Neural cell (in vitro differentiated cells): ENCODE measurements around the gene TRPM5. TPM values are rescaled to one million over a fixed set of nuclear protein-coding genes. Genes with fewer than 3 reads are reported as not detected.

Source experiments
- H2AFZ ChIP-seq: fragments of 200-600, 300-800 bp; sonication (generic), shearing (Covaris generic); 2 replicates; pipeline ENCODE4 v1.6.0; 2014; ENCODE audit warnings: low read depth, mild to moderate bottlenecking, antibody characterized with exemption, low read length, moderate library complexity
- H3F3A ChIP-seq: fragments of 200-600 bp; shearing (Covaris generic); 2 replicates; pipeline ENCODE4 v1.6.1; 2016; ENCODE audit warnings: mild to moderate bottlenecking, moderate library complexity, mixed read lengths, antibody characterized with exemption, low read length; ENCODE audit not compliant: insufficient read depth, poor library complexity, severe bottlenecking
- H3K27ac ChIP-seq: fragments of 200-600, 300-800 bp; sonication (generic), shearing (Covaris generic); 2 replicates; pipeline ENCODE4 v1.5.1; 2014; ENCODE audit warnings: mild to moderate bottlenecking, low read length, moderate library complexity
- H3K27me3 ChIP-seq: fragments of 300-800, 200-600 bp; sonication (generic), shearing (Covaris generic); 2 replicates; pipeline ENCODE4 v1.6.0; 2014; ENCODE audit warnings: mild to moderate bottlenecking, low read depth, low read length, moderate library complexity; ENCODE audit not compliant: insufficient read depth
- H3K36me3 ChIP-seq: fragments of 300-800, 200-600 bp; sonication (generic), shearing (Covaris generic); 2 replicates; pipeline ENCODE4 v1.5.1; 2014; ENCODE audit warnings: mild to moderate bottlenecking, antibody characterized with exemption, low read length, moderate library complexity; ENCODE audit not compliant: insufficient read depth
- H3K4me2 ChIP-seq: fragments of 300-800, 200-600 bp; sonication (generic), shearing (Covaris generic); 2 replicates; pipeline ENCODE4 v1.6.0; 2014; ENCODE audit warnings: mild to moderate bottlenecking, low read length
- H3K4me3 ChIP-seq: fragments of 300-800, 200-600 bp; sonication (generic), shearing (Covaris generic); 2 replicates; pipeline ENCODE4 v1.5.1; 2014; ENCODE audit warnings: mild to moderate bottlenecking, low read length, moderate library complexity
- H3K79me2 ChIP-seq: fragments of 200-600 bp; shearing (Covaris generic); replicated peaks from 2 replicates; pipeline ENCODE4 v1.6.0; 2014; ENCODE audit warnings: mild to moderate bottlenecking, low read length, moderate library complexity; ENCODE audit not compliant: insufficient read depth
- H3K9ac ChIP-seq: fragments of 300-800, 200-600 bp; sonication (generic), shearing (Covaris generic); 2 replicates; pipeline ENCODE4 v1.6.1; 2016; ENCODE audit warnings: mild to moderate bottlenecking, low read length, mixed read lengths
- H3K9me2 ChIP-seq: fragments of 200-600 bp; shearing (Covaris generic); 2 replicates; pipeline ENCODE4 v1.6.1; 2016; ENCODE audit warnings: mild to moderate bottlenecking, low read length, mixed read lengths; ENCODE audit not compliant: insufficient read depth
- H3K9me3 ChIP-seq: fragments of 200-600, 300-800 bp; sonication (generic), shearing (Covaris generic); 2 replicates; pipeline ENCODE4 v1.6.1; 2016; ENCODE audit warnings: mild to moderate bottlenecking, mixed run types, low read length, moderate library complexity, mixed read lengths
- H4K20me1 ChIP-seq: fragments of 200-600 bp; shearing (Covaris generic); 2 replicates; pipeline ENCODE4 v1.6.1; 2016; ENCODE audit warnings: mild to moderate bottlenecking, mixed run types; ENCODE audit not compliant: insufficient read depth
- EP300 ChIP-seq: fragments of 450-650 bp; conservative IDR thresholded peaks from 2 replicates; pipeline ENCODE4 v1.6.1; 2014; ENCODE audit warnings: antibody characterized with exemption, mild to moderate bottlenecking, moderate library complexity; ENCODE audit not compliant: poor library complexity, severe bottlenecking
- EZH2 ChIP-seq: fragments of 200-600, 300-800 bp; shearing (Covaris generic), sonication (generic); IDR thresholded peaks from 2 replicates; pipeline ENCODE4 v1.6.1; 2014; ENCODE audit warnings: antibody characterized with exemption, low read length, borderline replicate concordance, mild to moderate bottlenecking; ENCODE audit not compliant: insufficient read depth, poor library complexity, severe bottlenecking
- MXI1 ChIP-seq: fragments of 450-650 bp; conservative IDR thresholded peaks from 2 replicates; pipeline ENCODE4 v1.6.1; 2014; ENCODE audit warnings: antibody characterized with exemption, mild to moderate bottlenecking; ENCODE audit not compliant: poor library complexity, severe bottlenecking
- POLR2AphosphoS5 ChIP-seq: IDR thresholded peaks from 2 replicates; pipeline ENCODE4 v1.6.1; 2012
- RAD21 ChIP-seq: fragments of 450-650 bp; conservative IDR thresholded peaks from 2 replicates; pipeline ENCODE4 v1.6.1; 2014; ENCODE audit warnings: antibody characterized with exemption, mild to moderate bottlenecking, moderate library complexity
- SMC3 ChIP-seq: fragments of 450-650 bp; conservative IDR thresholded peaks from 2 replicates; pipeline ENCODE4 v1.6.1; 2014; ENCODE audit warnings: antibody characterized with exemption, mild to moderate bottlenecking, moderate library complexity; ENCODE audit not compliant: poor library complexity
- TAF1 ChIP-seq: IDR thresholded peaks from 2 replicates; pipeline ENCODE4 v1.6.1; 2012; ENCODE audit warnings: low read depth
- polyA plus RNA-seq: library from polyadenylated mRNA; depleted of rRNA; stranded (reverse); fragments of >200 nt; gene quantifications from 2 replicates; pipeline ENCODE4 v1.2.3, GENCODE V29; 2014
- TF ChIP-seq, protein P1 (sequence below): IDR thresholded peaks from 2 replicates; pipeline ENCODE4 v1.6.1; 2012; ENCODE audit warnings: borderline replicate concordance
- TF ChIP-seq, protein P2 (sequence below): fragments of 450-650 bp; IDR thresholded peaks from 2 replicates; pipeline ENCODE4 v1.5.1; 2014; ENCODE audit warnings: antibody characterized with exemption, mild to moderate bottlenecking, moderate library complexity; ENCODE audit not compliant: poor library complexity, severe bottlenecking

Gene TRPM5
- polyA plus RNA-seq, 1 donor from 2014 or later, result not detected

DNA sequence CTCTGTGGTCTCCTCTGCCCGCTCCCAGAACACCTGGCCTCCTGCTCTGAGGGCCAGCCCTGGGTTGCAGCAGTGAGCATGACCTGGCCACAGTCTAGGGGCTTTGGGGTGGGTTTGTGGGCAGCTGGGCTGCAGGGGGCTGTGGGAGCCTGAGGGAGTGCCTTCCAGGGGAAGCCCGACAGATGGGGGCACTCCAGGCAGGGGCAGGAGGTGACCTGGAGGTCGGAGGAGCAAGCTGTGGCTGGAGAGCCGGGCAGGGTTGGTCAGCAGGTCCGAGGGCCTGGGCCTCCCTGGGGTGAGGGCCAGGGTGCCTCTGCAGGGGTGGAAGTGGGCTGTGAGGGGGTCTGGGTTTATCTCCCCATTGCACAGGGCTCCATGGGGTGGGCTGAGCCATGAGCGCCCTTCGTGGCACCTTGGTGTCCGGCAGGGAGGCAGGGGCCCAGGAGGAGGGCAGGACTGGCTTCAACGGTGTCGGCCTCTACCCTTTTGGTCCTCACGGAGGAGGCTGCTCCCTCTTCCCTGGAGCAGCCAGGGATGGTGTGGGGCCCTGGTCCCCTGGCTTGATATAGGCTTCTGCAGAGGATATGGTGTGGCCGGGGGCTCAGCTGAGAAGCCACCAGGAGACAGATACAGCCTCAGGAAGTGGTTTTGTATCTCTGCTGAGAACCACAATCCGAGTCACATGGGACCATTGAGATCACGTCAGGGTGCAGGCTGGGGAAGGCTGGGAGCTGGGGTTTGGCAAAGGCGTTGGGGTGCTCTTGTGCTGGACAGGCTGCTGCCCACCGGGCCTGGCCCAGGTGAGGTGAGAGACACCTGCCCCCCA is 22.8 kb upstream of the TRPM5 start:
- TF ChIP-seq EP300, result no peak
- TF ChIP-seq, protein P1, sequence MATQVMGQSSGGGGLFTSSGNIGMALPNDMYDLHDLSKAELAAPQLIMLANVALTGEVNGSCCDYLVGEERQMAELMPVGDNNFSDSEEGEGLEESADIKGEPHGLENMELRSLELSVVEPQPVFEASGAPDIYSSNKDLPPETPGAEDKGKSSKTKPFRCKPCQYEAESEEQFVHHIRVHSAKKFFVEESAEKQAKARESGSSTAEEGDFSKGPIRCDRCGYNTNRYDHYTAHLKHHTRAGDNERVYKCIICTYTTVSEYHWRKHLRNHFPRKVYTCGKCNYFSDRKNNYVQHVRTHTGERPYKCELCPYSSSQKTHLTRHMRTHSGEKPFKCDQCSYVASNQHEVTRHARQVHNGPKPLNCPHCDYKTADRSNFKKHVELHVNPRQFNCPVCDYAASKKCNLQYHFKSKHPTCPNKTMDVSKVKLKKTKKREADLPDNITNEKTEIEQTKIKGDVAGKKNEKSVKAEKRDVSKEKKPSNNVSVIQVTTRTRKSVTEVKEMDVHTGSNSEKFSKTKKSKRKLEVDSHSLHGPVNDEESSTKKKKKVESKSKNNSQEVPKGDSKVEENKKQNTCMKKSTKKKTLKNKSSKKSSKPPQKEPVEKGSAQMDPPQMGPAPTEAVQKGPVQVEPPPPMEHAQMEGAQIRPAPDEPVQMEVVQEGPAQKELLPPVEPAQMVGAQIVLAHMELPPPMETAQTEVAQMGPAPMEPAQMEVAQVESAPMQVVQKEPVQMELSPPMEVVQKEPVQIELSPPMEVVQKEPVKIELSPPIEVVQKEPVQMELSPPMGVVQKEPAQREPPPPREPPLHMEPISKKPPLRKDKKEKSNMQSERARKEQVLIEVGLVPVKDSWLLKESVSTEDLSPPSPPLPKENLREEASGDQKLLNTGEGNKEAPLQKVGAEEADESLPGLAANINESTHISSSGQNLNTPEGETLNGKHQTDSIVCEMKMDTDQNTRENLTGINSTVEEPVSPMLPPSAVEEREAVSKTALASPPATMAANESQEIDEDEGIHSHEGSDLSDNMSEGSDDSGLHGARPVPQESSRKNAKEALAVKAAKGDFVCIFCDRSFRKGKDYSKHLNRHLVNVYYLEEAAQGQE, result no peak
- TF ChIP-seq RAD21, result no peak
- TF ChIP-seq, protein P2, sequence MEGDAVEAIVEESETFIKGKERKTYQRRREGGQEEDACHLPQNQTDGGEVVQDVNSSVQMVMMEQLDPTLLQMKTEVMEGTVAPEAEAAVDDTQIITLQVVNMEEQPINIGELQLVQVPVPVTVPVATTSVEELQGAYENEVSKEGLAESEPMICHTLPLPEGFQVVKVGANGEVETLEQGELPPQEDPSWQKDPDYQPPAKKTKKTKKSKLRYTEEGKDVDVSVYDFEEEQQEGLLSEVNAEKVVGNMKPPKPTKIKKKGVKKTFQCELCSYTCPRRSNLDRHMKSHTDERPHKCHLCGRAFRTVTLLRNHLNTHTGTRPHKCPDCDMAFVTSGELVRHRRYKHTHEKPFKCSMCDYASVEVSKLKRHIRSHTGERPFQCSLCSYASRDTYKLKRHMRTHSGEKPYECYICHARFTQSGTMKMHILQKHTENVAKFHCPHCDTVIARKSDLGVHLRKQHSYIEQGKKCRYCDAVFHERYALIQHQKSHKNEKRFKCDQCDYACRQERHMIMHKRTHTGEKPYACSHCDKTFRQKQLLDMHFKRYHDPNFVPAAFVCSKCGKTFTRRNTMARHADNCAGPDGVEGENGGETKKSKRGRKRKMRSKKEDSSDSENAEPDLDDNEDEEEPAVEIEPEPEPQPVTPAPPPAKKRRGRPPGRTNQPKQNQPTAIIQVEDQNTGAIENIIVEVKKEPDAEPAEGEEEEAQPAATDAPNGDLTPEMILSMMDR, result no peak
- no peak for TF ChIP-seq EZH2
- no peak for TF ChIP-seq SMC3
- TF ChIP-seq MXI1, result no peak
- TF ChIP-seq TAF1, result no peak
- TF ChIP-seq POLR2AphosphoS5, result no peak
- Histone ChIP-seq H3K9ac (no peak overlapping the region), H4K20me1 (no peaks in the 10 kb centered on the region), H2AFZ (no peak overlapping the region), H3K4me2 (no peak overlapping the region), H3K27me3 (no peaks in the 10 kb centered on the region), H3K27ac (no peak overlapping the region), H3F3A (no peaks in the 10 kb centered on the region), H3K36me3 (no peaks in the 10 kb centered on the region), H3K4me3 (no peak overlapping the region), H3K9me3 (no peaks in the 10 kb centered on the region), H3K9me2 (no peaks in the 10 kb centered on the region), H3K79me2 (no peaks in the 10 kb centered on the region)

DNA sequence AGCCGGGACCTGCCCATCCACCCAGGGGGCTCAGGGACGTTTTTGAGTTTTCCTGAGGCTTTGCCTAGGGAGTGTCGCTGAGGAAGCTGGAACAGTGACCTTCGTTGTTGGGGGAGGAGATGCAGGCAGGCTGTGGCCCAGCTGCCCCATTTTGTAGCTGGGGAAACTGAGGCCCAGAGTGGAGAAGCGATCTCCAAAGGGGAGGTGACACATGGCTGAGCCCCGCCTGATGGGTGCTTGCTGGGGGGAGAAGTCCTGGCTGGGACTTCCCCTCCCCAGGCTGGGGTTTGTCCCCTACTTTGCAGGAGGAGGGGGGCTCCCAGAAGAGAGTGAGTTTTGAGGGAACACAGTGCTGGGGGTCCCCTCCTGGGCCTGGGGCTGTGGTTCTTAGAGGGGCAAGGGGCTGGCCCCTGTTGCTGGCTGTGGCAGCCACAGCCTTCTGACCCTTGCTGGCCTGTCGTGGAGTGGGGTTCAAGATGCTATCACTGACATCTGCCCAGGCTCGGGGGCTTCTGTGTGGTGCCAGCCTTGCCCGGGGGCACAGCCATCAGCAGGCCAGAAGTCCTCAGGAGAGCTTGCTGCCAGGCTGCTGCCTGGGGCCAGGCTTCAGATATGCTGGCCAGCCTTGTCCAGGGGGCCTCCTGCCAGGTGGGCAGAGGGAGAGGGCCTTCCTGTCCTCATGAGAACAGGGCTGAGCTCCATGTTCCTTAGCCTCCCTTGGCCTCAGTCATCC is 21.9 kb upstream of the TRPM5 start:
- Histone ChIP-seq H3K27me3 (no peaks in the 10 kb centered on the region), H3K27ac (no peak overlapping the region), H3K9me2 (no peaks in the 10 kb centered on the region), H3K9me3 (no peaks in the 10 kb centered on the region), H3K9ac (no peak overlapping the region), H3K36me3 (no peaks in the 10 kb centered on the region), H3F3A (no peaks in the 10 kb centered on the region), H3K79me2 (no peaks in the 10 kb centered on the region), H3K4me2 (no peak overlapping the region), H3K4me3 (no peak overlapping the region), H2AFZ (no peak overlapping the region), H4K20me1 (no peaks in the 10 kb centered on the region)
- TF ChIP-seq, protein P2, result no peak
- TF ChIP-seq RAD21, result no peak
- no peak for TF ChIP-seq POLR2AphosphoS5
